Lung microvascular endothelial cell (primary cell): ENCODE data around the gene TMEM35A. TPM values are rescaled to one million over a fixed set of nuclear protein-coding genes. Genes with fewer than 3 reads are reported as not detected.

Source experiments
- total RNA-seq: library from RNA; depleted of rRNA; stranded (reverse); fragments of >200 nt; gene quantifications from 2 replicates; pipeline ENCODE4 v1.2.1, GENCODE V29; 2014

Gene TMEM35A
- total RNA-seq, 1 donor from 2014 or later, result 0.99 TPM

Other genes starting within 250 kb of the TMEM35A start
- not detected in 2 replicates for gene NOX1, start 204.5 kb upstream of the TMEM35A start, total RNA-seq
- under 0.01 TPM in 2 replicates for gene XKRX, start 150.0 kb upstream of the TMEM35A start, total RNA-seq
- not detected in 2 replicates for gene ARL13A, start 109.2 kb upstream of the TMEM35A start, total RNA-seq
- 13.9 and 14.4 TPM in 2 replicates for gene TRMT2B, start 26.8 kb upstream of the TMEM35A start, total RNA-seq
- 4.2 and 10.9 TPM in 2 replicates for gene CENPI, start 19.3 kb downstream of the TMEM35A start, total RNA-seq
- 0.22 TPM in 1 of 2 replicates, not detected in the other for gene DRP2, start 140.9 kb downstream of the TMEM35A start, total RNA-seq
- gene TAF7L, start 212.5 kb downstream of the TMEM35A start, total RNA-seq, result under 0.01 TPM in 1 of 2 replicates, not detected in the other